Measurements from ENCODE around the gene PTPRO.

GRCh38 chr12:15540469-15540872, 218.2 kb downstream of the PTPRO start:
- no peak for TF ChIP-seq CTCF (IDR thresholded peaks at IDR 0.05)
- TF ChIP-seq POLR2A (IDR thresholded peaks at IDR 0.05), result no peak
